ENCODE measurements around the gene MICU1.

The MICU1 gene

DNA sequence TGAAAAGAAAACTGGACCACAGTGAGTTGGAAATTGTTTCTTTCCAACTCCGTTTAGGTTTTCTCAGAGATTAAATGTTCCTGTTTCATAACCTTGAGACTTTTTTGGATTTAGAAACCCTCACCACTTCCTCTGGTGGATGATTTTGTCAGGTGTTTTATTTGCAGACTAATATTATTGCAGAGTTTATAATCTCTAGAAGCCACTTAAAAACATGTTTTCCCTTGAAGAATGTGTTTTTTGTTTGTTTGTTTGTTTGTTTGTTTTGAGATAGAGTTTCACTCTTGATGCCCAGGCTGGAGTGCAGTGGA lies 520 bp upstream of the MICU1 start:
- no peak for DNase-seq (ENCODE audit: low spot score)

DNA sequence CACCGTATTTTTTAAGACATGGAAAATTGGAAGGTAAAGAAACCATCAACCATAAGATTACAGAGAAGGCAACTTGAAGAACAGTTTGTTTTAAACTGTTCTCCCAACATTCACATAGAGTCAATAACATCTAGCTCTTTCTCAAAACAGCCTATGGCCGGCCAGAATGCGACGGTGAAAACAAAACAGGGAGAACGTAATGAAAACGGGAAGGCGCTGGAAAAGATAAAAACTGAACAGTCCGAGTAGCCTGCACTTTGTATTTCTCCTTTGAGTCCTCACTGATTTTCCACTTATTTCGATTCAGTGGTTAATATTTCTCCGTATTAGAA lies 637 bp downstream of the MICU1 start:
- no peak for DNase-seq (ENCODE audit: low spot score)

DNA sequence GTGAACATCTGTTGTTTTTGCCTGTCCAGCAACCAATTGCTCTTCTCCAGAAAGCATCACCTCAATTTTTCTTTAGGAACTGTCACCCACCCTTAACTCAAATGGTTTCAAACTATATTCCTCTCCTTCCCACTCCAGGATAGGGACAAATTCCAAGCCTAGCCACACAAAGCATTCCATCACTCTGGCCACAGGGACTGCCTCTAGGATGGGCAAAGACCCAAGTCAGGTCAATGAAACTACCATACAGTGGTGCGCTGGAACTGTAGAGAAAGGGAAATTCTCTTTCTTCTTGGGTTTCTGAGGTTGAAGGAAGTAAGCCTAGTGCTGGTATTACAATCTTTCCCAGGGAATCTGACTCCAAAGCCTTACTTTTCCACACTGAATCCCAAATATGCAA lies 3.6 kb downstream of the MICU1 start:
- no peak for DNase-seq (ENCODE audit: low spot score)

DNA sequence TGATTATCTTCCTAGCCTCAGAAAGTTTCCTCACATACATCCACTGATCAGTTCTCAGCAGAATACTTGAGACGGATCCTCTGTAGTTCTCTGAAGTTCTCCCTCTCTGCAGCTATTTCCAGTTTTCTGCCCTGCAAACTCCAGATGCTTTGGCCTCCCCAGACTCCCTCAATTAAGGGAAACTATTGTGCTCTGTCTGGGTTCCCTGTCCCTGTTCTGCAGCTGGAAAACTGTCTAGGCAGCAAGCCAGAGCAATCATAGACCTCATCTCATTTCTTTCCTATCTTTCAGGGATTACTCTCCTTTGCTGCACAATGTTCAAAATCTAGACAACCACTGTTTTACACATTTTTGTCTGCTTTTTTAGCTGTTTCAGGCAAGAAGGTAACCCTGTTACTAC lies 9.2 kb downstream of the MICU1 start:
- DNase-seq (ENCODE audit: low spot score), result no peak

DNA sequence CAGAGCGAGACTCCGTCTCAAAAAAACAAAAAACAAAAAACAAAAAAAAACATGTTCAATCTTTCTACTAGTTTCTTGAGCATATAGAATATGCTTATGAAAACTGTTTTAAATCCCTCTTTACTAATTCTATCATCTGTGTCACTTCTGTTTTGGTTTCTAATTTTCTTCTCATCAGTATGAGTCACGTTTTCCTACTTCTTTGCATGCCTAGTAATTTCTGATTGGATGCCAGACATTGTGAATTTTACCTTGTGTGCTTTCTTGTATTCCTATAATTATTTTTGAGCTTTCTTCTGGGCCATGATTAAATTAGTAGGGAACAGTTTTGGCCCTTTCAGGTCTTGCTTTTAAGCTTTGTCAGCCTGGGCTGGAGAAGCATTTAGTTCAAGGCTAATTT lies 9.9 kb downstream of the MICU1 start:
- no peak for DNase-seq (ENCODE audit: low spot score)

DNA sequence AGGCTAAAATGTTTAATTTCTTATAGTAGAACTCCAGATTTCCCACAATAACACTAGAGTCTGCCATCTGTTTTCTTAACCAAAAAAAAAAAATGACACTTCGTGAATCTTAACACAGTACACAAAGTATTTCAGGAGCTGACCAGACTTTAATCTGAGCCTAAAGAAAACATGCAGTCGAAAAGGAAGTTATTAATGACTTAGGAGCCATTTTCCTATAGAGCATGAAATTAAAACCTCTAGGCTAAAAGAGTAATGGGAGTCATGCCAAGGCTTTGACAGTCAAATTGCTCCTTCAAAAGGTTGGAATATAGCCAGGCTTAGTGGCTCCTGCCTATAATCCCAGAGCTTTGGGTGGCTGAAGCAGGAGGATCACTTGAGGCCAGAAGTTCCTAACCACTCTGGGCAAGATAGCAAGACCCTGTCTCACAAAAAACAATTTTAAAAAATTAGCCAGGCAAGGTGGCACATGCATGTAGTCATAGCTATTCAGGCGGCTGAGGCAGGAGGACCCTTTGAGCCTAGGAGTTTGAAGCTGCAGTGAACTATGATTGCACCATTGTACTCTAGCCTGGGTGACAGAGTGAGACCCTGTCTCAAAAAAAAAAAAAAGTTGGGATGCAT lies 13.6 kb downstream of the MICU1 start:
- DNase-seq (ENCODE audit: low spot score), result no peak

DNA sequence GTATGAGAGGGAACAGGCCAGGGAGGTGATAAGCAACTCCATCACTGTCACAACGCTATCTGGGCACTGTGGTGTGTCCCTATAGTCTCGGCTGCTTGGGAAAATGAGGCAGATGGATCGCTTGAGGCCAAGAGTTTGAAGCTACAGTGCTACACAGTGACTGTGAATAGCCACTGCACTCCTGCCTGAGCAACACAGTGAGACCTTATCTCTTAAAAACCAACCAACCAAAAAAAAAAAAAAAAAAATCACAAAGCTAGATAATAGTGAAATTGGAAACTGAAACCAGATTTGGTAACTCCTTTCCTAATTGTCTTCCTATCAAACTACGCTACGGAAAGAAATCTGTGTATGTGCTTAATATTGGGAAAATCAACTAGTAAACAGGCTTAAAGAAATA lies 14.1 kb downstream of the MICU1 start:
- DNase-seq (ENCODE audit: low spot score), result no peak

DNA sequence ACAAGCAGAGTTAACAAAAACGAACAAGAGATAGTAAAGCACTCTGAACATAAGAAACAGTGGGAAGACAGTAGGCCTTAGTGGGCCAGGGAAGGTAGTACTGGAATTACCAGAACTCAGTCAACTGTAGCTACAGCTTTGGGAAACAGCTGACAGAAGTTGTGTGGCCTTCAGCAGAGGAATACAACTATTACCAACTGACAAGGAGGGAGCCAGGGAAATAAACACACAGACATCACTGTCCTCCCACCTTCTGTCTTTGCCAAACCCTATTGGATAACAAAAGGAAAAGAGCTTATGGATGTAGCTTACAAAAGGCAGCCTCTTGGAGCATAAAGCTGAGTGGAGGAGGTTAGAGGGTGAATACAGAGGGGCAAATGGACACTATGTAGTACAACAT lies 15.4 kb downstream of the MICU1 start:
- DNase-seq (ENCODE audit: low spot score), result no peak

DNA sequence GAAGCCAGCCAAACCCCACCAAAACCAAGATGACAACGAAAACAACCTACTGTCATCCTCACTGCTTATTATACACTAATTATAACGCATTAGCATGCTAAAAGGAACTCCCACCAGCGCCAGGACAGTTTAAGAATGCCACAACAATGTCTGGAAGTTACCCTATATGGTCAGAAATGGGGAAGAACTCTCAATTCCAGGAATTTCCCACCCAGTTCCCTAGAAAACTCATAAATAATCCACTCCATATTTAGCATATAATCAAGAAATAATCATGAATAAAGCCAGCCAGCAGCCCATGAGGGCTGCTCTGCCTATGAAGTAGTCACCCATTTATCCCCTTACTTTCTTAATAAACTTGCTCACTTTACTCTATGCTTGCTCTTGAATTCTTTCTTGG lies 20.8 kb downstream of the MICU1 start:
- DNase-seq (ENCODE audit: low spot score), result no peak

DNA sequence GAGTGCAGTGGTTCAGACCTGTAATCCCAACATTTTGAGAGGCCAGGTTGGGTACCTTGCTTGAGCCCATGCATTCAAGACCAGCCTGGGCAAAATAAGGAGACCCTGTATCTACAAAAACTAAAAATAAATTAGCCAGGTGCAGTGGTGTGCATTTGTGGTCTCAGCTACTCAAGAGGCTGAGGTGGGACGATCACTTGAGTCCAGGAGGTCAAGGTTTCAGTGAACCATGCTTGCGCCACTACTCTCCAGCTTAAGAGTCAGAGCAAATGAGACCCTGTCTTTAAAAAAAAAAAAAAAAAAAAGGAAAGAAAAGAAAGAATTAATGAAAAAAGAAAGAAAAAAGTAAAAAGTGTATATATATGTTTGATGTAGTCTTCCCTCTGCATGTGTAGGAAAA lies 24.7 kb downstream of the MICU1 start:
- no peak for DNase-seq (ENCODE audit: low spot score)

DNA sequence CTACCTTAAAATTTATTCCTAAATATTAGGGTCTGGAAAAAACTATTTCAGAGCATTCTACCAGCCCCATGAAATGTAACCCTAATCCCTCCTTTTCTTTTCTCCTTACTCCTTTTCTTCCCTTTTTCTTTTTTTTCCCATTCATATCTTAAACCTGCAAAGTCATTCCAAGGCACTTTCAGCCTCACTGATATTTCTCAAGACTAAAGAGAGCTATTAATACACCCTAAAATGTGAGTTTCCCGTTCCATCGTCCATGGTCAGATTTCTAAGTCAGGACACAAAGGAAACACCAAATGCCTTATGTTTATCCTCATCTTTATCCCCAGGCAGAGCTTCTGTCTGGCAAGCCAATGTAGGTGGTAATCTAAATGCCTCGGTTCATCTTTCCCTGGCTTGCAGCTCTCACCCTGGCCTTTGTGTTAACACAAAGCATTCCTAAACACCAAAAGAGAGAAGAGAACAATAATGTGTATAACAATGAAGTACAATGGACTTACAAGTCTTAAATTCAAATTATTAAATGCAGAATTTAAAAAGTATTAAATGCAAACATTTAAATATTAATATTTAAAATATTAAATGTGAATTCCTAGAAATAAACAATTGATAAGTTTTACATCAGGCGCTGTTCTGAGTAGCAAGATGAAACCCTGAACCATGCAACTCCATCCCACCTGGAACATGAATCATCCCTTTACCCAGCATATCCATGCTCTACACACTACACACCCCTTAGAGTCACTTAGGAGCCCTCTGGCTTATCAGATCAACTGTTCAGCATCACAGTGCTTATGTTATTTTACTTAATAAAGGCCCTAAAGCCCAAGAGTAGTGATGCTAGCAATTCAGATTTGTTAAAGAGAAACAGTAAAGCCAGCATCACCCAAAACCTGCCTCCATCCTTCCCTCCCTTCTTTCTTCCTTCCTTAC lies 26.8 kb downstream of the MICU1 start:
- no peak for DNase-seq (ENCODE audit: low spot score)

DNA sequence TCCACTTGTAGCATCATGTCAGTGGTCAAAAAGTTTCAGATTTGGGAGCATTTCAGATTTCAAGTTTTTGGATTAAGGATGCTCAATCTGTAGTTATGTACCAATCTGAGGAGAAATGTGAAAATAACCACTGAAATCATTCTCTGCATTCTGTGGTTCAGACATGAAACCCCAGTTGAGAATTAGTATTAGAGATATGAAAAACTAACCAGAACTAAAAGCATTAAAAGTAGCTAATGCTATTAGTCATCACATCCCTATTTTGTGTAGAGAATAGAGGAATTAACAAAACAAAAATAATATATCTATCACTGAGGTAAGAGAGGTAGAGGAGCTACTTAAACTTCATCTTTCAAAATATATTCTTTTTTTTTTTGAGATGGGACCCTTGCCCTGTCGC lies 28.0 kb downstream of the MICU1 start:
- DNase-seq (ENCODE audit: low spot score), result no peak

DNA sequence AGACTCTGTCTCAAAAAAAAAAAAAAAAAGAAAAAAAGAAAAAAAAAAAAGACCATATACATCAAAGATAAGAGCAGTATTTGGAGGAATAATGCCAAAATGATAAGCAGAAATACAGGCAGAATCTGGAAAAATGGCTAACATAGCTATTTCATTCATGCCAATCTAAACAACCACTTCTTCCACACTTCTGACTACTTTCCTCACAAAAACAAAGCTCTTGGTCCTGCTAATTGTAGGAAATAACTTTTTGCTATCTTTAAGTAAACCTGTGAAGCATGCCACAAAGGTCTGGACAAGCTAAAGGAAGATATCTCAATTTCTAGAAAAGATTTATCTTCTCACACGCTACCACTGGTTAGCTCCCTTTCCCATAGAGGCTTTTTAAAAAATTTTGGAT lies 30.4 kb downstream of the MICU1 start:
- DNase-seq (ENCODE audit: low spot score), result no peak

DNA sequence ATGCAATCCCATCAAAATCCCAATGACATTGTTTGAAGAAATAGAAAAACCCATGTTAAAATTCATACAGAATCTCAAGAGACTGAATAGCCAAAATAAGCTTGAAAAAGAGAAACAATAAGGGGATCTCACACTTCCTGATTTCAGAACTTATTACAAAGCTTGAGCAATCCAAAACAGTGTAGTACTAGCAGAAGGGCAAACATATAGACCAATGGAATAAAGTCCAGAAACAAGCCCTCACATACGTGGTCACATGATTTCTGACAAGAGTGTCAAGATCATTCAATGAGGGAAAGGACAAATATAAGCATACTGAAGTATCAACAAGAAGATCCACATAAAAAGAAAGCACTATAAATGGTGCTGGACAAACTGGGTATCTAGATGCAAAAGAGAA lies 31.9 kb downstream of the MICU1 start:
- DNase-seq (ENCODE audit: low spot score), result no peak

DNA sequence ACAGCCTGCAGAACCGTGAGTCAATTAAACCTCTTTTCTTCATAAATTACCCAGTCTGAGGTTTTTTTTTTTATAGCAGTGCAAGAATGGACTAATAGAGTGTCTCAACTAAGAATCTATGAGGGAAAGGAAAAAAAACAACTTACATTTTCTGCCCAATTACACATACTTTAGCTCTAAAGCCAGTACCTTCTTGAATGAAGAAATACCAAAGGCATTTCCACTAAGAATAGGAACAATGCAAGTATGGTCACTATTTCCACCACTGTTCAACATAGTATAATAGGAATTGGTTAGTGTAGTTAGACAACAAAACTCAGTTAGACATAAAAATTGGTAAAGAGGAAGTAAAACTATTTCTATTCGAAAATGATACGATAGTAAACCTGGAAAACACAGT lies 37.6 kb downstream of the MICU1 start:
- no peak for DNase-seq (ENCODE audit: low spot score)

DNA sequence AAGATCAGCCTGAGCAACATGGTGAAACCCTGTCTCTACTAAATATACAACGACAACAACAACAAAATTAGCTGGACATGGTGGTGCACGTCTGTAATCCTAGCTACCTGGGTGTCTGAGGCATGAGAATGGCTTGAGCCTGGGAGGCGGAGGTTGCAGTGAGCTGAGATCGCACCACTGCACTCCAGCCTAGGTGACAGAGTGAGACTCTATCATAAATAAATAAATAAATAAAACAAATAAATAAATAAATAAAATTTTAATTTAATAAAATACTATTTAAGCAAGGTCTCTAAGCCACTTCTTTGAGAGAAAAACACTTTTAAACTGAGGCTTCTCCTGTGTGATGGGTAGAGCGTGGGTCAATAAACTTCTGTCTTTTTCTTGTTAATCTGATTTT lies 38.3 kb downstream of the MICU1 start:
- DNase-seq (ENCODE audit: low spot score), result no peak

DNA sequence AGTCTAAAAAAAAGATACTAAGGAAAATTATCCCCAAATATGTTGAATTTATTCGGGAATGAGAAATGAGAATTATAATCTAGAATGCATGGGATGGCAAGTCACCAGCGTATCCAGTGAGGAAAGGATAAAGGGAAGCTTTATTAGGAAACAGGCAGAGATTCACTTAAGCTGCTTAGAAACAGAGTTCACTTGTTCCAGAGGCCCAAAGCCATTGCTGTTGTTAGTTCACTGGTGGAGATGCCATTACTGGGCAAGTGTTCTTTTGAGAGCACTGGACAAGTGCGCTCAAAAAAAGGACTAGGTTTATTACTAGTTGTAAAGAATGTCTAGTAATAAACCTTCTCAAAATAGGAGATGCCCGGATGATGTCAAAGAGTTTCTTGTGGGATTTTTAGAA lies 51.2 kb downstream of the MICU1 start:
- DNase-seq (ENCODE audit: low spot score), result no peak

DNA sequence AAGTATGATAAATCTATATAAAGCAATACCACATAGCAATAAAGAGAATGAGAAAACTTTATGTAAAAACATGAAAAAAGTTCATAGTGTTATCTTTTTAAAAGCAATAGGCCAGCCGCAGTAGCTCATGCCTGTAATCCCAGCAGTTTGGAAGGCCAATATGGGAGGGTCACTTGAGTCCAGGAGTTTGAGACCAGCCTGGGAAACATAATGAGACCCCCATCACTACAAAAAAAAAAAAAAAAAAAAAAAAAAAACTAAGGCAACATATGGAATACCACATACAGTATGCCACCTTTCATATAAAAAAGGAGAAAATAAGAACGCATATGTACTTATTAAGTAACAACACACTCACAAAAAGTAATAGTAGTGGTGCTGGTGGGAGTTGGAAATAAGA lies 52.8 kb downstream of the MICU1 start:
- no peak for DNase-seq (ENCODE audit: low spot score)

DNA sequence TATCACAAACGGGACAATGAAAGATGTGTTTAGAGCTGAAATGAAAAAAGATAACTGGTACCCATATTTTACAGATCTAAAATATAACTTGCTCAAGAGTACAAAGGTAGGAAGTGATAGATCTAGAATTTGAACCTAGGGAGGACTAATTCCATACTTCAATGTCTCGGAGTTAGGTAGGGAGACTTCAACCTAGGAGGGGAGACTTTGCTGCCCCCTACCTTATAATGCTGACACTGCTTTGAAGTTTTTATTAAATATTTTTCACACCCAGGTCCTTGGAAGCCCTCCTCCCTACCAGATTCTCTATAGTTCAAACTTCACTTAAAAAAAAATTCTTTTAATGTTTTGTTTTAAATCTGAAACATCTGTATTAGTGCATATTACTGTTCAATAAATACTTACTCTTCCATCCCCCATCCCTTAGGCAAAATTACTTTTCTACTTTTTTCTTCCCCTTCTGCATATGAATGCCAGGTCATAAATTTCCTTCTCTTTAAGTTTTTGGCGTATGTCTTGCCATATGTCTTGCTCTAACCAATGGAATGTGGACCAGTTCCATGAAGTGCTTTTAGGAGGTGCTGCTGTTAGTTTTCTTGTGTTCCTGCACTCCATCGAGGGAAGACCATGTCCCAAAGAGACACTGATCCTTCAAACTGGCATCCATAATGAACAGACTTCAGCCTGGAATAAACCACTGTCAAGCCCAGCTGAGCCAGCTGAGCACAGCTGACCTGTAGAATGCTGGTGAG lies 57.8 kb downstream of the MICU1 start:
- DNase-seq (ENCODE audit: low spot score), result no peak

DNA sequence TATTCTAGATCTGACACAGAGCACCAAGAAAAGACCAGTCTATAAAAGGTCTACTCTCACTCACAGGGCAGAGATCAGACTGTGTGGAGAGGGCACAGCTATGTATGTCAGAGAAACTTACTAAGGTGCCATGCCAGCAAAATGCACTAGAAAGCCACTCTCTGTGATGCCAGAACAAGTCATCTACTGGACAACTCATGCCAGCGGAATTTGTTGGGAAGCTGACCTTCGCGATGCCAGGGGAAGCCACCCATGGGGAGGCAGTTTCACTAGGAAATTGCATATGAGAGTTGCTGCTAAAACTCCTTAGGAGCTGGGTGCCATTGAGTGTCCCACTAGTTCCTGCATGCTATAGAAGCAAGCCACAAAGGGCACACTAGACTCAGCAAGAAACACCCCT lies 58.5 kb downstream of the MICU1 start:
- no peak for DNase-seq (ENCODE audit: low spot score)

DNA sequence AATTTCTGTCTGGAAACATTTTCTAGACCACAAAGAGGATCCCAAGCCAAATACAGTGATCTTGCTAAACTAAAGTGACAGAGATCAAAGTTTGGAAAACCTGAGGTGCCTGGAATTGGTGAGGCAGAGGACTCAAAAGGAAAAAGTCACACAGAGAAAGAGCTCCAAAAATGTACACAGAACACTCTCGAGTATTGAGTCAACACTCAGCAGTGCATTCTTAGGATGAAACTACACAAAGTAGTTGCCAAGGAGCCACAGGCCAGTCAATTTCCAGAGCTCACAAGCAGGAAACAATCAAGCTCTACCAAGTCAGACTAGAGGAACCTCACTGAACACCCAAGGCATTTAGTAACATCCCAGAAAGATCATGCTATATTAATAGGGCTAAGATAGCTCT lies 61.3 kb downstream of the MICU1 start:
- no peak for DNase-seq (ENCODE audit: low spot score)

DNA sequence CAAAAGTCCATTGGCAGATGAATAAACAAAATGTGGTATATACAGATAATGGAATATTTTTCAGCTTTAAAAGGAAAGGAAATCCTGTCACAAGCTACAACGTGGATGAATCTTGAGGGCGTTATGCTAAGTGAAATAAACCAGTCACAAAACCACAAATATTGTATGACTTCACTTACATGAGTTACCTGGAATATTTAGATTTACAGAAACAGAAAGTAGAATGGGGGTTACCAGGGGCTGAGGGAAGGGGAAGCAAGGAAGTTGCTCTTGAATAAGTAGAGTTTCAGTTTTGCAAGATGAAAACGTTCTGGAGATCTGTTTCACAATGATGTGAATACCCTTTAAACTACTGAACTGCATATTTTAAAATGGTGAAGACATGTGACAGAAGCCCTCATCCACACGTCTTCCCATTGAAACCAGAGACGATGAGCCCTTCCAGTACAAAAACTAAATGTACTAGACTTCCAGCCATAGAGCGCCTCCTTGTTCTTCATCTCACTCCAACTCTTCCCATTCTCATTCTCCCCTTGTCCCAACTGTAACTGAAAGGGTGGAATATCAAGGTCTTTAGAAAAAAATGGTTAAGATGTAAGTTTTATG lies 62.4 kb downstream of the MICU1 start:
- no peak for DNase-seq (ENCODE audit: low spot score)

DNA sequence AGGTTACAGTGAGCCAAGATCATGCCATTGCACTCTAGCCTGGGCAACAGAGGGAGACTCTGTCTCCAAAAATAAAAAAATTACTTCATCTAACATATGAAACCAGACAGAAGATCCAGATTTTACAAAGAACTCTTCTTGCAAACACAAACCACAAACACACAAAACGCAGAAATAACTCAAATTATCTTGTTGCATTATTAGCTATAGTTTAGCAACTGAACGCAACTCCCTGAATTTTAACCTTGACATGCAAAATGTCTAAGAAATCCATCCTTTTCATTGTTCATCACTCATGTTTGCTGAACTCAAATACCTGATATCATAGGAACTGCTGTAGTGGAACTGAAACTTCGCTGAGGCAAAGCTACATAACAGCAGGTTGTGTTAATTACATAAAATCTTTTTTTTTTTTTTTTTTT lies 64.1 kb downstream of the MICU1 start:
- no peak for DNase-seq (ENCODE audit: low spot score)

Measured in ecto neural progenitor cell (in vitro differentiated cells).